HCT116 (cell line): Measurements from ENCODE around the gene MED25. TPM values are rescaled to one million over a fixed set of nuclear protein-coding genes. Genes with fewer than 3 reads are reported as not detected.

ENCODE experiments used
- ATAC-seq: fragments of 200-7000 bp; cut with Tn5 transposase; 2 replicates; pipeline ENCODE4 v1.9.1; 2020; ENCODE audit warnings: mild to moderate bottlenecking, moderate library complexity
- BruUV-seq: library from RNA; stranded (reverse); fragments of 400-500 nt; replicated peaks from 2 replicates; lab custom pipeline; 2021; lab: Mats Ljungman, UMichigan
- CTCF ChIA-PET: fragments of 300-600 bp; sonication (Branson Sonifier 250); formaldehyde crosslinking; loops from one replicate; lab custom pipeline; 2021; ENCODE audit warnings: antibody characterized with exemption; lab: Charles Lee
- POLR2A ChIA-PET: fragments of 300-600, 350-600 bp; sonication (Branson Sonifier 250); formaldehyde crosslinking; loops from one replicate; lab custom pipeline; 2021; ENCODE audit warnings: antibody characterized with exemption; lab: Charles Lee
- RAD21 ChIA-PET, 2 experiments: fragments of 300-600 bp; sonication (Branson Sonifier 250); formaldehyde crosslinking; loops; one replicate each; lab custom pipeline; 2023; ENCODE audit warnings: low total read pairs in 2 of 2; ENCODE audit not compliant: uncharacterized antibody in 2 of 2, unreplicated experiment in 2 of 2, low non-redundant PET in 1 of 2; lab: Charles Lee
- DNase-seq: peaks from one replicate; pipeline ENCODE4 v3.0.0-alpha.2; 2010; ENCODE audit warnings: low read depth, low spot score
- H2AFZ ChIP-seq: fragments of 200-600 bp; shearing (Covaris generic), sonication (generic); 2 replicates; pipeline ENCODE4 v1.6.1; 2017; ENCODE audit warnings: low read depth, mixed run types, mixed read lengths, antibody characterized with exemption, low read length; ENCODE audit not compliant: poor library complexity, severe bottlenecking
- H3K27ac ChIP-seq: 2 replicates; pipeline ENCODE4 v1.5.1; 2012; ENCODE audit warnings: low read depth, low read length
- H3K27me3 ChIP-seq: fragments of 200-600 bp; sonication (generic); 2 replicates; pipeline ENCODE4 v1.6.1; 2016; ENCODE audit warnings: mixed run types, low read length, mixed read lengths; ENCODE audit not compliant: insufficient read depth
- H3K36me3 ChIP-seq, 2 experiments: fragments of 200-500 bp in 1 of 2; fragments of 200-600 bp in 1 of 2; sonication (Bioruptor generic) in 1 of 2; sonication (generic) in 1 of 2; 2 replicates each; pipeline versions ENCODE4 v1.5.1 to v1.6.1; 2014 to 2016; ENCODE audit warnings: low read length in 2 of 2, inconsistent platforms in 1 of 2, mixed read lengths in 1 of 2, mixed run types in 1 of 2; ENCODE audit not compliant: insufficient read depth in 2 of 2, control insufficient read depth in 1 of 2
- H3K4me1 ChIP-seq, 2 experiments: fragments of 200-600 bp in 1 of 2; sonication (generic) in 1 of 2; 2 replicates each; pipeline versions ENCODE4 v1.5.1 to v1.6.1; 2012 to 2017; ENCODE audit warnings: low read length in 2 of 2, inconsistent platforms in 1 of 2, mild to moderate bottlenecking in 1 of 2, mixed read lengths in 1 of 2, mixed run types in 1 of 2, moderate library complexity in 1 of 2; ENCODE audit not compliant: insufficient read depth in 2 of 2, control insufficient read depth in 1 of 2
- H3K4me2 ChIP-seq: fragments of 200-600 bp; sonication (generic); 2 replicates; pipeline ENCODE4 v1.6.1; 2017; ENCODE audit warnings: mixed run types, low read length, mixed read lengths
- H3K4me3 ChIP-seq, 2 experiments: fragments of 200-600 bp in 1 of 2; sonication (generic) in 1 of 2; replicated peaks in 1 of 2; 2 replicates each; pipeline ENCODE4 v1.5.1; 2011 to 2016; ENCODE audit warnings: low read length in 2 of 2, control low read depth in 1 of 2, low read depth in 1 of 2, mild to moderate bottlenecking in 1 of 2, mixed read lengths in 1 of 2, mixed run types in 1 of 2
- H3K79me2 ChIP-seq: fragments of 200-600 bp; sonication (generic); 2 replicates; pipeline ENCODE4 v1.6.1; 2017; ENCODE audit warnings: mild to moderate bottlenecking, mixed run types, low read length, moderate library complexity, mixed read lengths; ENCODE audit not compliant: insufficient read depth
- H3K9ac ChIP-seq: fragments of 200-600 bp; sonication (generic); 2 replicates; pipeline ENCODE4 v1.6.1; 2016; ENCODE audit warnings: low read length, mixed read lengths
- H3K9me2 ChIP-seq: fragments of 200-600 bp; sonication (generic), shearing (Covaris generic); 2 replicates; pipeline ENCODE4 v1.6.1; 2017; ENCODE audit warnings: mixed run types, mild to moderate bottlenecking, moderate library complexity; ENCODE audit not compliant: insufficient read depth
- H3K9me3 ChIP-seq, 2 experiments: fragments of 200-500 bp in 1 of 2; fragments of 200-600 bp in 1 of 2; sonication (Bioruptor generic) in 1 of 2; sonication (generic) in 1 of 2; 2 replicates each; pipeline ENCODE4 v1.6.1; 2014 to 2017; ENCODE audit warnings: low read length in 2 of 2, mixed read lengths in 2 of 2, inconsistent platforms in 1 of 2, low read depth in 1 of 2, mild to moderate bottlenecking in 1 of 2, mixed run types in 1 of 2, moderate library complexity in 1 of 2; ENCODE audit not compliant: control insufficient read depth in 1 of 2, insufficient read depth in 1 of 2
- H4K20me1 ChIP-seq: fragments of 200-600 bp; sonication (generic), shearing (Covaris generic); 2 replicates; pipeline ENCODE4 v1.6.1; 2017; ENCODE audit warnings: mixed run types, mild to moderate bottlenecking, moderate library complexity; ENCODE audit not compliant: insufficient read depth
- CTCF ChIP-seq, 3 experiments: fragments of 200-600 bp in 1 of 3; sonication (generic) in 1 of 3; IDR thresholded peaks in 2 of 3; conservative IDR thresholded peaks in 1 of 3; 2 replicates each; pipeline ENCODE4 v1.5.1; 2012 to 2017; ENCODE audit warnings: low read depth in 2 of 3, low read length in 2 of 3, antibody characterized with exemption in 1 of 3, borderline replicate concordance in 1 of 3, control low read depth in 1 of 3, mild to moderate bottlenecking in 1 of 3, mixed read lengths in 1 of 3, mixed run types in 1 of 3, moderate library complexity in 1 of 3; ENCODE audit not compliant: insufficient read depth in 1 of 3
- EGR1 ChIP-seq: IDR thresholded peaks from 2 replicates; pipeline ENCODE4 v1.6.1; 2012; ENCODE audit warnings: low read depth
- EZH2 ChIP-seq: fragments of 200-600 bp; sonication (generic); IDR thresholded peaks from 2 replicates; pipeline ENCODE4 v1.6.1; 2017; ENCODE audit warnings: antibody characterized with exemption, mixed run types
- FOSL1 ChIP-seq: IDR thresholded peaks from 2 replicates; pipeline ENCODE4 v1.6.1; 2012; ENCODE audit warnings: low read depth
- POLR2A ChIP-seq: IDR thresholded peaks from 2 replicates; pipeline ENCODE4 v1.7.0; 2011; ENCODE audit warnings: borderline replicate concordance; ENCODE audit not compliant: insufficient read depth, insufficient read length; ENCODE audit errors: extremely low read depth
- POLR2AphosphoS5 ChIP-seq: IDR thresholded peaks from 2 replicates; pipeline ENCODE4 v1.6.1; 2011; ENCODE audit warnings: mild to moderate bottlenecking, low read depth, low read length, moderate library complexity
- intact Hi-C: fragments of 100-400 bp; cut with micrococcal nuclease; formaldehyde crosslinking; loops from 2 replicates; pipeline ENCODE4 v1.10.0; 2022
- total RNA-seq: library from RNA; stranded (reverse); gene quantifications from one replicate; pipeline ENCODE4 v1.2.1, GENCODE V29; 2021; ENCODE audit not compliant: unreplicated experiment
- TF ChIP-seq, protein P1 (sequence below): IDR thresholded peaks from 2 replicates; pipeline ENCODE4 v1.6.1; 2011; ENCODE audit warnings: mild to moderate bottlenecking, low read length, moderate library complexity; ENCODE audit not compliant: insufficient replicate concordance; ENCODE audit errors: extremely low read depth

The MED25 gene
- total RNA-seq, 1 experiment from 2014 or later: 77.7 TPM

GRCh38 chr19:49871349-49871985 is 53.4 kb downstream of the MED25 start:
- Histone ChIP-seq H2AFZ (no peak overlapping the region), H3K9me2 (no peaks in the 10 kb centered on the region), H3K36me3 (peaks cover 0 to 9% of the 10 kb centered on the region in 2 experiments; a peak in 1 of 4 replicates), H3K27me3 (no peaks in the 10 kb centered on the region), H3K9ac (no peak overlapping the region), H3K4me3 (no peak overlapping the region), H3K9me3 (no peaks in the 10 kb centered on the region), H3K79me2 (peaks cover 31% of the 10 kb centered on the region), H3K4me2 (peak overlapping the region; percentile 79; the same call in 1 of the 2 replicates), H3K4me1 (peaks cover 21 to 50% of the 10 kb centered on the region in 2 experiments; a peak in 3 of 4 replicates), H4K20me1 (no peaks in the 10 kb centered on the region), H3K27ac (peak overlapping the region; percentile 83)
- no peak for ATAC-seq
- TF ChIP-seq POLR2A (no peak), POLR2AphosphoS5 (no peak), EGR1 (no peak), FOSL1 (no peak), EZH2 (no peak), CTCF (IDR thresholded peaks at IDR 0.05 in 2 of 3, conservative IDR thresholded peaks at IDR 0.05 in 1 of 3; ENCODE audit: borderline replicate concordance in 1 of 3, insufficient read depth in 1 of 3, low read depth in 2 of 3, low read length in 2 of 3) (no peak)
- TF ChIP-seq, protein P1, sequence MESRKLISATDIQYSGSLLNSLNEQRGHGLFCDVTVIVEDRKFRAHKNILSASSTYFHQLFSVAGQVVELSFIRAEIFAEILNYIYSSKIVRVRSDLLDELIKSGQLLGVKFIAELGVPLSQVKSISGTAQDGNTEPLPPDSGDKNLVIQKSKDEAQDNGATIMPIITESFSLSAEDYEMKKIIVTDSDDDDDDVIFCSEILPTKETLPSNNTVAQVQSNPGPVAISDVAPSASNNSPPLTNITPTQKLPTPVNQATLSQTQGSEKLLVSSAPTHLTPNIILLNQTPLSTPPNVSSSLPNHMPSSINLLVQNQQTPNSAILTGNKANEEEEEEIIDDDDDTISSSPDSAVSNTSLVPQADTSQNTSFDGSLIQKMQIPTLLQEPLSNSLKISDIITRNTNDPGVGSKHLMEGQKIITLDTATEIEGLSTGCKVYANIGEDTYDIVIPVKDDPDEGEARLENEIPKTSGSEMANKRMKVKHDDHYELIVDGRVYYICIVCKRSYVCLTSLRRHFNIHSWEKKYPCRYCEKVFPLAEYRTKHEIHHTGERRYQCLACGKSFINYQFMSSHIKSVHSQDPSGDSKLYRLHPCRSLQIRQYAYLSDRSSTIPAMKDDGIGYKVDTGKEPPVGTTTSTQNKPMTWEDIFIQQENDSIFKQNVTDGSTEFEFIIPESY: no peak
- DNase-seq: no peak
- ChIA-PET RAD21 (no interaction called here), POLR2A (no interaction called here), CTCF (no interaction called here)
- BruUV-seq: no TSS peak
- intact Hi-C loops: no loop called here
